ENCODE data around the gene LCA5.
A peak's percentile ranks its signal among the peaks of the same experiment; 100 is the strongest.
"Not testable (repeated sequence)": the region's sequence is repeated elsewhere in the genome, so short reads cannot be mapped to it uniquely, and the experiment has no call there.

LCA5 gene

DNA sequence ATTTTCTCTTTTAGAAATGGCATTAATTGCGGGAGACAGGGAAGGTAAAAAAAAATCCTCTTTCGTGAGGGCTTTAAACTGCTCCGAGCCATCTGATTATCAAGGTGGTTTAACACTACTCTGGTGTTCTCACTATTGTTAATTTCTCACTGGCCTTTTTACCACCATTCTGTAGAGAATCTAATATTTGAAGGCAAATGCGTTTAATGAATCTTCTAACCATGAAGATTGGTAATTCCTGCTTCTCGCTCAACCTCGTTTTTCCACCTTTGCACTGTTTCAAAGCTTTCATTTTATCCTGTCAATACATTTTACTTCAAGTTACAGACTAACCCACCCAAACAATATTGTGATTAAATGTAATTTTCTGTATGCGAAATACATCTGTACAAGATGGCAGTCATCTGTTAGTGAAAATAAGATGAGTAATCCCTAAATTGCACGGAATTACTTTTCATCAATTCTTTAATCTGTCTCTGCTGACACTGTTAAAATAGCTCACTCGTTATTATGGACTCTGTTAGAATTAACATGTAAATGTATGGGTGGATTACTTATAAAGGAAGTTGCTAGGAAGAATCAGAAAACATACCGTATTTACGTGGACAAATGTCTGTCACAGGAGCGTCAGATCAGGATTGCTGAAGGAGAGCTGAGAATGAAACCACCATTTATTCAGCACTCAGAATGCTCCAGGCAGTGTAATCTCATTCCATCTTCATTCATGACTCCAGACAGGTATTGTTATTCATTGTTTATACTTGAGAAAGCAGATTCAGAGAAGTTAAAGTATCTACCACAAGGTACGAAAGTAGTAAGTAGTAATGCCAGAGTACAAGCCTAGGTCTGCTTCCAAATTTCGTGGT is 1.1 kb upstream of the LCA5 start:
- Histone ChIP-seq H3K79me2 (peaks cover 5% of the 10 kb centered on the region), H3K9me3 (ENCODE audit: control insufficient read depth, low read length) (no peaks in the 10 kb centered on the region), H3K36me3 (ENCODE audit: control insufficient read depth, insufficient read depth, low read length) (no peaks in the 10 kb centered on the region), H2AFZ (peak overlapping the region; percentile 90), H3K4me2 (ENCODE audit: low read length) (peak overlapping the region; percentile 88), H3K27ac (peak overlapping the region; percentile 92), H3K9ac (peak overlapping the region; percentile 46), H3K27me3 (ENCODE audit: control insufficient read depth, insufficient read depth, low read length) (no peaks in the 10 kb centered on the region), H3K4me1 (peaks cover 15% of the 10 kb centered on the region), H3K4me3 (ENCODE audit: low read depth, low read length) (peak overlapping the region; percentile 96)
- TF ChIP-seq, protein P1, sequence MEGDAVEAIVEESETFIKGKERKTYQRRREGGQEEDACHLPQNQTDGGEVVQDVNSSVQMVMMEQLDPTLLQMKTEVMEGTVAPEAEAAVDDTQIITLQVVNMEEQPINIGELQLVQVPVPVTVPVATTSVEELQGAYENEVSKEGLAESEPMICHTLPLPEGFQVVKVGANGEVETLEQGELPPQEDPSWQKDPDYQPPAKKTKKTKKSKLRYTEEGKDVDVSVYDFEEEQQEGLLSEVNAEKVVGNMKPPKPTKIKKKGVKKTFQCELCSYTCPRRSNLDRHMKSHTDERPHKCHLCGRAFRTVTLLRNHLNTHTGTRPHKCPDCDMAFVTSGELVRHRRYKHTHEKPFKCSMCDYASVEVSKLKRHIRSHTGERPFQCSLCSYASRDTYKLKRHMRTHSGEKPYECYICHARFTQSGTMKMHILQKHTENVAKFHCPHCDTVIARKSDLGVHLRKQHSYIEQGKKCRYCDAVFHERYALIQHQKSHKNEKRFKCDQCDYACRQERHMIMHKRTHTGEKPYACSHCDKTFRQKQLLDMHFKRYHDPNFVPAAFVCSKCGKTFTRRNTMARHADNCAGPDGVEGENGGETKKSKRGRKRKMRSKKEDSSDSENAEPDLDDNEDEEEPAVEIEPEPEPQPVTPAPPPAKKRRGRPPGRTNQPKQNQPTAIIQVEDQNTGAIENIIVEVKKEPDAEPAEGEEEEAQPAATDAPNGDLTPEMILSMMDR (IDR thresholded peaks at IDR 0.05), result no peak

DNA sequence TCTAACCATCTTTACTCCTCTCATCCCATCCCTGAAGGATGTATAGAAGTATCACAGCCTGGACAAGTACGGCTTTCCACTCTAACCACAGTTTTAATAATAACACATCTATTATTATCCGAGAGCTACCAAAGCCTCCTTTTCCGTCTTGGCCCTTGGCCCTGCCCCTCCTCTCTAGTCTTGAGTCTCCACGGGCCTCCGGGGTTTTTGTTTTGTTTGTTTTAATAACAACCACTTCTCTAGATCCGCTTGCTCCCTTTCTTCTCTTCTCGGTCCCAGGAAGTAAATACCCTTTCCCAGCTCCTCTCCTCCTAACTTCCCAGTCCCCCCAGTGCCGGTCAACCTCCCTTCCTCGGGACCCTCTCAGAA is 661 bp downstream of the LCA5 start:
- Histone ChIP-seq H2AFZ (peak overlapping the region; percentile 90), H3K36me3 (ENCODE audit: control insufficient read depth, insufficient read depth, low read length) (no peaks in the 10 kb centered on the region), H3K27me3 (ENCODE audit: control insufficient read depth, insufficient read depth, low read length) (no peaks in the 10 kb centered on the region)

DNA sequence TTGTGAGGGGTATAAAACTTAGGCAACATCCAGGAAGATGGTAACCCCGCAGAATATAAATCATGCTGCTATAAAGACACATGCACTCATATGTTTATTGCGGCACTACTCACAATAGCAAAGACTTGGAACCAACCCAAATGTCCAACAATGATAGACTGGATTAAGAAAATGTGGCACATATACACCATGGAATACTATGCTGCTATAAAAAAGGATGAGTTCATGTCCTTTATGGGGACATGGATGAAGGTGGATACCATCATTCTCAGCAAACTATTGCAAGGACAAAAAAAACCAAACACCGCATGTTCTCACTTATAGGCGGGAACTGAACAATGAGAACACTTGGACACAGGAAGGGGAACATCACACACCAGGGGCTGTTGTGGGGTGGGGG is 7.7 kb downstream of the LCA5 start:
- H3K36me3 ChIP-seq (ENCODE audit: control insufficient read depth, insufficient read depth, low read length); H3K9ac ChIP-seq; H2AFZ ChIP-seq; H3K4me3 ChIP-seq (ENCODE audit: low read depth, low read length); H3K27ac ChIP-seq; H3K9me3 ChIP-seq (ENCODE audit: control insufficient read depth, low read length); H3K4me2 ChIP-seq (ENCODE audit: low read length); H3K27me3 ChIP-seq (ENCODE audit: control insufficient read depth, insufficient read depth, low read length): not testable (repeated sequence)
- Histone ChIP-seq H3K79me2 (peaks cover 23% of the 10 kb centered on the region), H3K4me1 (peaks cover 16% of the 10 kb centered on the region)

More for the DNA sequence above, 661 bp downstream of the LCA5 start:
- Histone ChIP-seq H3K9ac (peak overlapping the region; percentile 56), H3K4me2 (ENCODE audit: low read length) (peak overlapping the region; percentile 88), H3K27ac (peak overlapping the region; percentile 92), H3K9me3 (ENCODE audit: control insufficient read depth, low read length) (no peaks in the 10 kb centered on the region), H3K79me2 (peaks cover 10% of the 10 kb centered on the region), H3K4me1 (peaks cover 15% of the 10 kb centered on the region), H3K4me3 (ENCODE audit: low read depth, low read length) (peak overlapping the region; percentile 96)
- TF ChIP-seq, protein P1 (IDR thresholded peaks at IDR 0.05), result no peak

DNA sequence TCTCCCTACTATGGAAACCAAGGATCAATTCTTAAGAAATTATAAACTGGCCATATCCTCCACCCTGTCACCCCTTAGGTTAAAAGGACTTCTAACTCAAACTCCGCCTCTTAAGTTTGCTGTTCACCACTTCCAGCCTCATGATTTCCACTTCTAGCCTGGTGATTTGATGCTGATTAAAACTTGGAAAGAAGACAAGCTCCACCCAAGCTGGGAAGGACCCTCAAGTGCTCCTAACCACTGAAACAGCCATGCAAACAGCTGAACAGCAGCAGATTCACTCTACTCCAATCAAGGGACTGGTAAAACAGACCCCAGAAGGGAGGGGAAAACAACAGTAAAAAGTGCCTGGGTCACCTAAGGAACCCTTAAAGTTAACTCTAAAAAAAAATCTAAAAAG is 10.3 kb downstream of the LCA5 start:
- no peak overlapping the region for H3K27ac ChIP-seq
- no peak overlapping the region for H3K4me2 ChIP-seq (ENCODE audit: low read length)
- no peaks in the 10 kb centered on the region for H3K9me3 ChIP-seq (ENCODE audit: control insufficient read depth, low read length)
- H3K27me3 ChIP-seq (ENCODE audit: control insufficient read depth, insufficient read depth, low read length), result no peaks in the 10 kb centered on the region
- peaks cover 18% of the 10 kb centered on the region for H3K79me2 ChIP-seq
- H3K36me3 ChIP-seq (ENCODE audit: control insufficient read depth, insufficient read depth, low read length), result no peaks in the 10 kb centered on the region
- H3K9ac ChIP-seq, result no peak overlapping the region
- H2AFZ ChIP-seq, result no peak overlapping the region
- peaks cover 9% of the 10 kb centered on the region for H3K4me1 ChIP-seq
- H3K4me3 ChIP-seq (ENCODE audit: low read depth, low read length), result no peak overlapping the region
- TF ChIP-seq, protein P1 (IDR thresholded peaks at IDR 0.05), result no peak

DNA sequence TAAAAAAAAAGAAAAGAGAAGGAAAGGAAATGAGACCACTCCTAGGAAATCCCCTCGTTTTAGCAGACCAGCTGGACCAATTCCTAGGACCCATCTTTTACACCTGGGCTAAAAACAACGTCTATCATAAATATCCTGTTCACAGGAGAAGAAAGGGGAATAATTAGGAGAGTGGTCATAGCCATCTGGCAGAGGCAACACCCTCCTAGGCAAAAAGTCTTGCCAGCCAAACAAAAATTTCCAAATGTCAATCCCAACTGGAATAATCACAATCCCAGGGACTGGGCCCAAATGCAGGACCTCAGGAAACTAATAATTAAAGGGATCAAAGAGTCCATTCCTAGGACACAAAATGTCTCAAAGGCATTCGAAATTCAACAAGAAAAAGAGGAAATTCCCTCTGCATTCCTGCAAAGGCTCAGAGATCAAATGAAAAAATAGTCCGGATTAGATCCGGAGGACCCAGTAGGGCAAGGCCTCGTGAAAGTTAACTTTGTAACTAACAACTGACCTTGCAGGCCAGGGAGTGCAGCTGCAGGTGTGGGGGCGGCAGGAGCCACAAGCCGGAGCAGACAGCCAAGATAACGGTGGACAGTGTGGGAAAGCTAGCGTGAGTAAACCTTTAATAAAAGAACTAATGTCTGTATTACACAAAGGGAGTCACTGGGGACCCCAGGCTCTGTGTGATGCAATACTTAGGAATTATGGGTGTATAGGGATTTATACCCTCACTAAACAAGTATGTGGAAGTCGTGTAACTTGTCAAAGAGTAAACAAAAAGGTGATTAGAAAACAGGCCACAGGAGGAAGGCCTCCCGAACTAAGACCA is 11.7 kb downstream of the LCA5 start:
- Histone ChIP-seq H3K27ac (peak overlapping the region; percentile 55), H3K4me2 (ENCODE audit: low read length) (no peak overlapping the region), H3K79me2 (peaks cover 21% of the 10 kb centered on the region), H3K4me3 (ENCODE audit: low read depth, low read length) (no peak overlapping the region), H3K27me3 (ENCODE audit: control insufficient read depth, insufficient read depth, low read length) (no peaks in the 10 kb centered on the region), H3K9ac (no peak overlapping the region), H2AFZ (peak overlapping the region; percentile 52), H3K9me3 (ENCODE audit: control insufficient read depth, low read length) (no peaks in the 10 kb centered on the region), H3K4me1 (peaks cover 9% of the 10 kb centered on the region), H3K36me3 (ENCODE audit: control insufficient read depth, insufficient read depth, low read length) (no peaks in the 10 kb centered on the region)
- TF ChIP-seq, protein P1 (IDR thresholded peaks at IDR 0.05), result no peak
